Measurements from ENCODE around the gene EIF4EBP2.

GRCh38 chr10:70354556-70354955, 49.4 kb upstream of the EIF4EBP2 start:
- no peak for TF ChIP-seq POLR2A (IDR thresholded peaks at IDR 0.05; ENCODE audit: low read length)
- TF ChIP-seq BHLHE40 (IDR thresholded peaks at IDR 0.05; ENCODE audit: low read depth, low read length), result no peak
